Mesenchymal stem cell (in vitro differentiated cells and primary cell): ENCODE data around the gene CPA1.

Experiments used
- DNase-seq: peaks from one replicate; pipeline ENCODE4 v3.0.0-alpha.2; 2013
- H2AFZ ChIP-seq: one replicate; pipeline ENCODE4 v1.6.1; 2013; ENCODE audit warnings: low read depth, mild to moderate bottlenecking, control low read depth, inconsistent platforms, low read length, moderate library complexity
- H2AK5ac ChIP-seq: 2 replicates; pipeline ENCODE4 v1.6.1; 2013; ENCODE audit warnings: low read length, moderate library complexity, mild to moderate bottlenecking, inconsistent platforms; ENCODE audit not compliant: severe bottlenecking
- H2BK120ac ChIP-seq: one replicate; pipeline ENCODE4 v1.6.1; 2013; ENCODE audit warnings: low read depth, mild to moderate bottlenecking, inconsistent platforms, low read length, moderate library complexity
- H2BK12ac ChIP-seq, 2 experiments: one replicate each; pipeline ENCODE4 v1.6.1; 2013; ENCODE audit warnings: inconsistent platforms in 2 of 2, low read length in 2 of 2, mild to moderate bottlenecking in 2 of 2, moderate library complexity in 2 of 2, control low read depth in 1 of 2
- H2BK15ac ChIP-seq: one replicate; pipeline ENCODE4 v1.6.1; 2013; ENCODE audit warnings: mild to moderate bottlenecking, low read depth, inconsistent platforms; ENCODE audit not compliant: poor library complexity, severe bottlenecking
- H2BK5ac ChIP-seq: 2 replicates; pipeline ENCODE4 v1.6.1; 2013; ENCODE audit warnings: low read depth, mild to moderate bottlenecking, low read length, control low read depth, inconsistent platforms; ENCODE audit not compliant: poor library complexity, severe bottlenecking
- H3K14ac ChIP-seq, 2 experiments: one replicate each; pipeline ENCODE4 v1.6.1; 2013; ENCODE audit warnings: inconsistent platforms in 2 of 2, low read length in 2 of 2, control low read depth in 1 of 2, mild to moderate bottlenecking in 1 of 2, moderate library complexity in 1 of 2
- H3K18ac ChIP-seq, 2 experiments: one replicate each; pipeline ENCODE4 v1.6.1; 2013; ENCODE audit warnings: inconsistent platforms in 2 of 2, low read length in 2 of 2, control low read depth in 1 of 2, low read depth in 1 of 2, mild to moderate bottlenecking in 1 of 2
- H3K23ac ChIP-seq, 2 experiments: one replicate each; pipeline ENCODE4 v1.6.1; 2013; ENCODE audit warnings: inconsistent platforms in 2 of 2, low read length in 2 of 2, mild to moderate bottlenecking in 2 of 2, moderate library complexity in 2 of 2, control low read depth in 1 of 2
- H3K27ac ChIP-seq: 2 replicates; pipeline ENCODE4 v1.5.1; 2013; ENCODE audit warnings: mild to moderate bottlenecking, moderate library complexity, low read length, control low read depth, inconsistent platforms; ENCODE audit not compliant: poor library complexity, severe bottlenecking
- H3K27me3 ChIP-seq, 2 experiments: 2 replicates each; pipeline versions ENCODE4 v1.6.1 to v1.7.0; 2013; ENCODE audit warnings: low read length in 2 of 2, mild to moderate bottlenecking in 2 of 2, moderate library complexity in 2 of 2, control low read depth in 1 of 2, inconsistent platforms in 1 of 2; ENCODE audit not compliant: control insufficient read depth in 1 of 2, insufficient read depth in 1 of 2
- H3K36me3 ChIP-seq, 2 experiments: 2 replicates each; pipeline versions ENCODE4 v1.6.1 to v1.7.0; 2013; ENCODE audit warnings: low read length in 2 of 2, control low read depth in 1 of 2, inconsistent platforms in 1 of 2, low read depth in 1 of 2, mild to moderate bottlenecking in 1 of 2; ENCODE audit not compliant: insufficient read depth in 2 of 2, control insufficient read depth in 1 of 2
- H3K4ac ChIP-seq, 2 experiments: one replicate each; pipeline ENCODE4 v1.6.1; 2013; ENCODE audit warnings: inconsistent platforms in 2 of 2, low read length in 2 of 2, mild to moderate bottlenecking in 2 of 2, moderate library complexity in 2 of 2, control low read depth in 1 of 2, low read depth in 1 of 2
- H3K4me1 ChIP-seq: 2 replicates; pipeline ENCODE4 v1.6.1; 2013; ENCODE audit warnings: low read depth, low read length, control low read depth; ENCODE audit not compliant: control insufficient read depth, insufficient read depth
- H3K4me2 ChIP-seq: 2 replicates; pipeline ENCODE4 v1.6.1; 2013; ENCODE audit warnings: low read length, mild to moderate bottlenecking, inconsistent platforms; ENCODE audit not compliant: poor library complexity, severe bottlenecking
- H3K4me3 ChIP-seq, 2 experiments: 2 replicates each; pipeline versions ENCODE4 v1.5.1 to v1.7.0; 2013; ENCODE audit warnings: low read length in 2 of 2, mild to moderate bottlenecking in 2 of 2, control low read depth in 1 of 2, low read depth in 1 of 2; ENCODE audit not compliant: insufficient read depth in 1 of 2
- H3K79me1 ChIP-seq: replicated peaks from 2 replicates; pipeline ENCODE4 v1.6.1; 2013; ENCODE audit warnings: mild to moderate bottlenecking, control low read depth, low read length, inconsistent platforms; ENCODE audit not compliant: poor library complexity, severe bottlenecking
- H3K9ac ChIP-seq: 2 replicates; pipeline ENCODE4 v1.7.0; 2013; ENCODE audit warnings: mild to moderate bottlenecking, low read length, moderate library complexity
- H3K9me3 ChIP-seq: 2 replicates; pipeline ENCODE4 v1.7.0; 2013; ENCODE audit warnings: mild to moderate bottlenecking, low read length; ENCODE audit not compliant: control insufficient read depth
- H4K8ac ChIP-seq: one replicate; pipeline ENCODE4 v1.6.1; 2013; ENCODE audit warnings: inconsistent platforms, mild to moderate bottlenecking, low read length, moderate library complexity
- H4K91ac ChIP-seq: one replicate; pipeline ENCODE4 v1.6.1; 2013; ENCODE audit warnings: mild to moderate bottlenecking, low read length, inconsistent platforms
- WGBS: methylation state at CpG from one replicate; pipeline ENCODE4 v1.1.7; 2013; ENCODE audit warnings: mixed read lengths; 5-methylcytosine and 5-hydroxymethylcytosine counted together

CPA1 gene

GRCh38 chr7:130365088-130365487 lies 15.2 kb upstream of the CPA1 start:
- Histone ChIP-seq H3K14ac (no peak overlapping the region), H2BK5ac (peak overlapping the region; percentile 47), H3K9ac (no peak overlapping the region), H3K18ac (peak overlapping the region in 1 of 2 experiments; percentile 68), H4K91ac (peak overlapping the region; percentile 37), H3K27ac (peak overlapping the region; percentile 85), H2BK12ac (peak overlapping the region; percentile 6 to 95), H2AK5ac (peak overlapping the region; percentile 96), H3K27me3 (no peaks in the 10 kb centered on the region), H3K79me1 (no peaks in the 10 kb centered on the region), H3K4me2 (no peak overlapping the region), H3K23ac (no peak overlapping the region), H4K8ac (no peak overlapping the region), H3K4me3 (no peak overlapping the region), H3K4me1 (peaks cover 47% of the 10 kb centered on the region), H3K4ac (peak overlapping the region in 1 of 2 experiments; percentile 5), H2AFZ (no peak overlapping the region), H2BK120ac (no peak overlapping the region), H2BK15ac (peak overlapping the region; percentile 20), H3K36me3 (no peaks in the 10 kb centered on the region), H3K9me3 (peaks cover 13% of the 10 kb centered on the region)
- no peak for DNase-seq
- 83% methylated on average over 2 of the region's 2 CpGs for WGBS

GRCh38 chr7:130365511-130366441 lies 14.5 kb upstream of the CPA1 start:
- H2BK5ac ChIP-seq: peak overlapping the region; percentile 20
- H2BK12ac ChIP-seq: peak overlapping the region; percentile 73 to 94
- H3K18ac ChIP-seq: peak overlapping the region; percentile 1 to 76
- peak overlapping the region; percentile 99 for H2AK5ac ChIP-seq
- no peaks in the 10 kb centered on the region for H3K36me3 ChIP-seq
- H2AFZ ChIP-seq: no peak overlapping the region
- H3K4me2 ChIP-seq: no peak overlapping the region
- H3K4ac ChIP-seq: peak overlapping the region; percentile 81 to 83
- H3K9me3 ChIP-seq: peaks cover 6% of the 10 kb centered on the region
- peak overlapping the region; percentile 86 for H2BK120ac ChIP-seq
- peak overlapping the region; percentile 70 for H4K8ac ChIP-seq
- peak overlapping the region; percentile 70 for H4K91ac ChIP-seq
- WGBS: 4% methylated on average over 14 of the region's 15 CpGs
- peak overlapping the region; percentile 80 for H2BK15ac ChIP-seq
- peak; percentile 93 for DNase-seq
- H3K14ac ChIP-seq: no peak overlapping the region
- H3K27ac ChIP-seq: peak overlapping the region; percentile 85
- no peaks in the 10 kb centered on the region for H3K79me1 ChIP-seq
- H3K23ac ChIP-seq: no peak overlapping the region
- no peak overlapping the region for H3K9ac ChIP-seq
- H3K27me3 ChIP-seq: no peaks in the 10 kb centered on the region
- H3K4me1 ChIP-seq: peaks cover 47% of the 10 kb centered on the region
- no peak overlapping the region for H3K4me3 ChIP-seq

GRCh38 chr7:130366564-130366963 lies 13.7 kb upstream of the CPA1 start:
- Histone ChIP-seq H3K36me3 (no peaks in the 10 kb centered on the region), H2BK15ac (peak overlapping the region; percentile 57), H3K9me3 (no peaks in the 10 kb centered on the region), H3K9ac (no peak overlapping the region), H2BK12ac (peak overlapping the region; percentile 91 to 94), H3K4me2 (no peak overlapping the region), H3K4ac (peak overlapping the region in 1 of 2 experiments; percentile 90), H3K4me1 (peaks cover 51% of the 10 kb centered on the region), H3K79me1 (no peaks in the 10 kb centered on the region), H3K4me3 (no peak overlapping the region), H2AFZ (no peak overlapping the region), H2BK5ac (peak overlapping the region; percentile 38), H3K27ac (peak overlapping the region; percentile 85), H3K23ac (no peak overlapping the region), H2BK120ac (peak overlapping the region; percentile 86), H4K8ac (peak overlapping the region; percentile 93), H2AK5ac (peak overlapping the region; percentile 99), H3K14ac (no peak overlapping the region), H3K27me3 (no peaks in the 10 kb centered on the region), H4K91ac (peak overlapping the region; percentile 98), H3K18ac (peak overlapping the region; percentile 79 to 97)
- WGBS: 73% methylated on average over 6 of the region's 6 CpGs
- DNase-seq: peak; percentile 37

- DNase-seq: no peak
Observed at GRCh38 chr7:130367088-130367755, 13.1 kb upstream of the CPA1 start.

More at GRCh38 chr7:130367088-130367755, 13.1 kb upstream of the CPA1 start:
- Histone ChIP-seq H2BK120ac (peak overlapping the region; percentile 86), H3K4me1 (peaks cover 53% of the 10 kb centered on the region), H3K14ac (no peak overlapping the region), H3K9me3 (no peaks in the 10 kb centered on the region), H3K4me3 (no peak overlapping the region), H2AFZ (no peak overlapping the region), H3K9ac (no peak overlapping the region), H3K27ac (peak overlapping the region; percentile 1), H3K27me3 (no peaks in the 10 kb centered on the region), H4K8ac (peak overlapping the region; percentile 69), H3K23ac (no peak overlapping the region), H3K36me3 (no peaks in the 10 kb centered on the region), H2BK15ac (peak overlapping the region; percentile 57), H4K91ac (peak overlapping the region; percentile 94), H2AK5ac (peak overlapping the region; percentile 90), H3K18ac (peak overlapping the region; percentile 97), H3K79me1 (no peaks in the 10 kb centered on the region), H3K4me2 (no peak overlapping the region), H2BK5ac (peak overlapping the region; percentile 2), H3K4ac (peak overlapping the region; percentile 16 to 90), H2BK12ac (peak overlapping the region; percentile 60 to 99)
- WGBS: 95% methylated on average over 11 of the region's 13 CpGs
